ENCODE measurements around the gene POLR2E. TPM values are rescaled to one million over a fixed set of nuclear protein-coding genes. Genes with fewer than 3 reads are reported as not detected.

Gene POLR2E
- total and polyA plus RNA-seq, 2 of the 13 experiments (the other 11 are each of a cell fraction or from before 2014, with no cell fraction given): 140 to 272 TPM

DNA sequence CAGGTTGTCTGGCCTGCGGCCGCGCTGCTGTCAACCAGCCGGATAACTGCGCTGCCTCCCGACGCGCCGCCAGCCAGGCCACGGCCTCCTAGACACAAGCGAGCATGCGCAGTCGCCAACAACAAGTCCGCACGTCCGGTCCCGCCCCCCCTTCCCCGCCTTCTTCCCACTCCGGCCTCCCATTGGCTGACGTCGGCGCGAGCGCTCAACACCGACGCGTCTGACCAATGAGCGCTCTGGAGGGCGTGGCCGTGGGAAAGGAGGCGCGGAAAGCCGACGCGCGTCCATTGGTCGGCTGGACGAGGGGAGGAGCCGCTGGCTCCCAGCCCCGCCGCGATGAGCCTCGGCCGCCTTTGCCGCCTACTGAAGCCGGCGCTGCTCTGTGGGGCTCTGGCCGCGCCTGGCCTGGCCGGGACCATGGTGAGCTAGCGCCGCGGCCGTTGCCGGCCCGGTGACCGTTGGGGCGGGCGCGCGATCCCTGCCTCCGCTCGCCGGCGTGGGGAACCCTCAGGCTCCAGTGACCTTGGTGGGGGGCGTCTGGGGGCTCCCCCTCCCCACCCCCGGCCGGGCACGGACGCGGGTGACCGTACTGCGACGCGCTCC is 8.6 kb upstream of the POLR2E start, which contains the start of gene GPX4 (continued):
- TF ChIP-seq ZNF674 (CRISPR knock-in tag; IDR thresholded peaks at IDR 0.05; ENCODE audit: low read depth): no peak
- TF ChIP-seq GTF2F1 (IDR thresholded peaks at IDR 0.05; ENCODE audit: low read length): no peak
- no peak for TF ChIP-seq FOXM1 (CRISPR knock-in tag; IDR thresholded peaks at IDR 0.05)
- TF ChIP-seq, protein P1, sequence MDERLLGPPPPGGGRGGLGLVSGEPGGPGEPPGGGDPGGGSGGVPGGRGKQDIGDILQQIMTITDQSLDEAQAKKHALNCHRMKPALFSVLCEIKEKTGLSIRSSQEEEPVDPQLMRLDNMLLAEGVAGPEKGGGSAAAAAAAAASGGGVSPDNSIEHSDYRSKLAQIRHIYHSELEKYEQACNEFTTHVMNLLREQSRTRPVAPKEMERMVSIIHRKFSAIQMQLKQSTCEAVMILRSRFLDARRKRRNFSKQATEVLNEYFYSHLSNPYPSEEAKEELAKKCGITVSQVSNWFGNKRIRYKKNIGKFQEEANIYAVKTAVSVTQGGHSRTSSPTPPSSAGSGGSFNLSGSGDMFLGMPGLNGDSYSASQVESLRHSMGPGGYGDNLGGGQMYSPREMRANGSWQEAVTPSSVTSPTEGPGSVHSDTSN (CRISPR knock-in tag; IDR thresholded peaks at IDR 0.05): no peak; the same call in 1 of the 2 replicates
- TF ChIP-seq, protein P2, sequence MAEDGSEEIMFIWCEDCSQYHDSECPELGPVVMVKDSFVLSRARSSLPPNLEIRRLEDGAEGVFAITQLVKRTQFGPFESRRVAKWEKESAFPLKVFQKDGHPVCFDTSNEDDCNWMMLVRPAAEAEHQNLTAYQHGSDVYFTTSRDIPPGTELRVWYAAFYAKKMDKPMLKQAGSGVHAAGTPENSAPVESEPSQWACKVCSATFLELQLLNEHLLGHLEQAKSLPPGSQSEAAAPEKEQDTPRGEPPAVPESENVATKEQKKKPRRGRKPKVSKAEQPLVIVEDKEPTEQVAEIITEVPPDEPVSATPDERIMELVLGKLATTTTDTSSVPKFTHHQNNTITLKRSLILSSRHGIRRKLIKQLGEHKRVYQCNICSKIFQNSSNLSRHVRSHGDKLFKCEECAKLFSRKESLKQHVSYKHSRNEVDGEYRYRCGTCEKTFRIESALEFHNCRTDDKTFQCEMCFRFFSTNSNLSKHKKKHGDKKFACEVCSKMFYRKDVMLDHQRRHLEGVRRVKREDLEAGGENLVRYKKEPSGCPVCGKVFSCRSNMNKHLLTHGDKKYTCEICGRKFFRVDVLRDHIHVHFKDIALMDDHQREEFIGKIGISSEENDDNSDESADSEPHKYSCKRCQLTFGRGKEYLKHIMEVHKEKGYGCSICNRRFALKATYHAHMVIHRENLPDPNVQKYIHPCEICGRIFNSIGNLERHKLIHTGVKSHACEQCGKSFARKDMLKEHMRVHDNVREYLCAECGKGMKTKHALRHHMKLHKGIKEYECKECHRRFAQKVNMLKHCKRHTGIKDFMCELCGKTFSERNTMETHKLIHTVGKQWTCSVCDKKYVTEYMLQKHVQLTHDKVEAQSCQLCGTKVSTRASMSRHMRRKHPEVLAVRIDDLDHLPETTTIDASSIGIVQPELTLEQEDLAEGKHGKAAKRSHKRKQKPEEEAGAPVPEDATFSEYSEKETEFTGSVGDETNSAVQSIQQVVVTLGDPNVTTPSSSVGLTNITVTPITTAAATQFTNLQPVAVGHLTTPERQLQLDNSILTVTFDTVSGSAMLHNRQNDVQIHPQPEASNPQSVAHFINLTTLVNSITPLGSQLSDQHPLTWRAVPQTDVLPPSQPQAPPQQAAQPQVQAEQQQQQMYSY (CRISPR knock-in tag; IDR thresholded peaks at IDR 0.05): 0 out of 2 replicates have a peak, but pooled peaks have one; percentile 11
- no peak for TF ChIP-seq ZNF720 (CRISPR knock-in tag; IDR thresholded peaks at IDR 0.05)
- TF ChIP-seq SUZ12 (IDR thresholded peaks at IDR 0.05; ENCODE audit: low read depth, low read length): no peak
- TF ChIP-seq ZNF773 (CRISPR knock-in tag; IDR thresholded peaks at IDR 0.05; ENCODE audit: borderline replicate concordance): peak; percentile 59; the same call in 1 of the 2 replicates
- TF ChIP-seq ZNF724P (CRISPR knock-in tag; IDR thresholded peaks at IDR 0.05; ENCODE audit: borderline replicate concordance): no peak; the same call in 1 of the 2 replicates
- peak; percentile 86 for TF ChIP-seq SP2 (CRISPR knock-in tag; IDR thresholded peaks at IDR 0.05)
- TF ChIP-seq, protein P3, sequence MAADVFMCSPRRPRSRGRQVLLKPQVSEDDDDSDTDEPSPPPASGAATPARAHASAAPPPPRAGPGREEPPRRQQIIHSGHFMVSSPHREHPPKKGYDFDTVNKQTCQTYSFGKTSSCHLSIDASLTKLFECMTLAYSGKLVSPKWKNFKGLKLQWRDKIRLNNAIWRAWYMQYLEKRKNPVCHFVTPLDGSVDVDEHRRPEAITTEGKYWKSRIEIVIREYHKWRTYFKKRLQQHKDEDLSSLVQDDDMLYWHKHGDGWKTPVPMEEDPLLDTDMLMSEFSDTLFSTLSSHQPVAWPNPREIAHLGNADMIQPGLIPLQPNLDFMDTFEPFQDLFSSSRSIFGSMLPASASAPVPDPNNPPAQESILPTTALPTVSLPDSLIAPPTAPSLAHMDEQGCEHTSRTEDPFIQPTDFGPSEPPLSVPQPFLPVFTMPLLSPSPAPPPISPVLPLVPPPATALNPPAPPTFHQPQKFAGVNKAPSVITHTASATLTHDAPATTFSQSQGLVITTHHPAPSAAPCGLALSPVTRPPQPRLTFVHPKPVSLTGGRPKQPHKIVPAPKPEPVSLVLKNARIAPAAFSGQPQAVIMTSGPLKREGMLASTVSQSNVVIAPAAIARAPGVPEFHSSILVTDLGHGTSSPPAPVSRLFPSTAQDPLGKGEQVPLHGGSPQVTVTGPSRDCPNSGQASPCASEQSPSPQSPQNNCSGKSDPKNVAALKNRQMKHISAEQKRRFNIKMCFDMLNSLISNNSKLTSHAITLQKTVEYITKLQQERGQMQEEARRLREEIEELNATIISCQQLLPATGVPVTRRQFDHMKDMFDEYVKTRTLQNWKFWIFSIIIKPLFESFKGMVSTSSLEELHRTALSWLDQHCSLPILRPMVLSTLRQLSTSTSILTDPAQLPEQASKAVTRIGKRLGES (CRISPR knock-in tag; IDR thresholded peaks at IDR 0.05; ENCODE audit: borderline replicate concordance): no peak
- 0 out of 2 replicates have a peak, but pooled peaks have one; percentile 62 for TF ChIP-seq ZNF235 (CRISPR knock-in tag; IDR thresholded peaks at IDR 0.05; ENCODE audit: borderline replicate concordance)
- no peak for TF ChIP-seq SMC3 (IDR thresholded peaks at IDR 0.05; ENCODE audit: low read length)
- no peak for TF ChIP-seq ZNF737 (CRISPR knock-in tag; IDR thresholded peaks at IDR 0.05; ENCODE audit: borderline replicate concordance)
- TF ChIP-seq ZNF816 (CRISPR knock-in tag; IDR thresholded peaks at IDR 0.05; ENCODE audit: borderline replicate concordance): no peak; the same call in 1 of the 2 replicates
- TF ChIP-seq HMG20A (CRISPR knock-in tag; IDR thresholded peaks at IDR 0.05; ENCODE audit: borderline replicate concordance): no peak
- no peak for TF ChIP-seq ZNF615 (CRISPR knock-in tag; IDR thresholded peaks at IDR 0.05; ENCODE audit: borderline replicate concordance)
- TF ChIP-seq ZNF207 (IDR thresholded peaks at IDR 0.05; ENCODE audit: borderline replicate concordance): no peak
- TF ChIP-seq KDM6A (CRISPR knock-in tag; IDR thresholded peaks at IDR 0.05; ENCODE audit: low read depth): no peak
- TF ChIP-seq KLF16 (CRISPR knock-in tag; IDR thresholded peaks at IDR 0.05): peak in 1 of 2 experiments; percentile 72; a peak in 2 of 4 replicates
- no peak; the same call in 1 of the 2 replicates for TF ChIP-seq XBP1 (CRISPR knock-in tag; IDR thresholded peaks at IDR 0.05)
- no peak for TF ChIP-seq NKX3-1 (CRISPR knock-in tag; IDR thresholded peaks at IDR 0.05)
